Endodermal cell (in vitro differentiated cells): Measurements from ENCODE around the gene TOM1L1. TPM values are rescaled to one million over a fixed set of nuclear protein-coding genes. Genes with fewer than 3 reads are reported as not detected.
"Not testable (repeated sequence)": the region's sequence is repeated elsewhere in the genome, so short reads cannot be mapped to it uniquely, and the experiment has no call there.

Experiments
- DNase-seq: peaks from one replicate; pipeline ENCODE4 v3.0.0-alpha.2; 2017
- H3K27ac ChIP-seq: 2 replicates; pipeline ENCODE4 v1.5.1; 2013; ENCODE audit warnings: mild to moderate bottlenecking, low read depth, low read length, moderate library complexity
- H3K27me3 ChIP-seq: 2 replicates; pipeline ENCODE4 v1.6.1; 2013; ENCODE audit warnings: mild to moderate bottlenecking, low read length, moderate library complexity; ENCODE audit not compliant: insufficient read depth, control insufficient read depth, poor library complexity, severe bottlenecking
- H3K36me3 ChIP-seq: 2 replicates; pipeline ENCODE4 v1.7.0; 2013; ENCODE audit warnings: mild to moderate bottlenecking, low read length, moderate library complexity; ENCODE audit not compliant: control insufficient read depth, insufficient read depth
- H3K4me1 ChIP-seq: one replicate; pipeline ENCODE4 v1.7.0; 2013; ENCODE audit warnings: low read length; ENCODE audit not compliant: control insufficient read depth, insufficient read depth
- H3K4me3 ChIP-seq: 2 replicates; pipeline ENCODE4 v1.5.1; 2013; ENCODE audit warnings: mild to moderate bottlenecking, low read length, moderate library complexity
- H3K9ac ChIP-seq: 2 replicates; pipeline ENCODE4 v1.6.1; 2013; ENCODE audit warnings: mild to moderate bottlenecking, low read length, moderate library complexity; ENCODE audit not compliant: poor library complexity, severe bottlenecking; ENCODE audit errors: extremely low read depth
- H3K9me3 ChIP-seq: 2 replicates; pipeline ENCODE4 v1.6.1; 2013; ENCODE audit warnings: mild to moderate bottlenecking, low read length, moderate library complexity; ENCODE audit not compliant: control insufficient read depth
- H3K27ac Mint-ChIP-seq: 2 replicates; pipeline ENCODE4 v1.8.0; 2020; ENCODE audit warnings: mixed read lengths
- H3K27me3 Mint-ChIP-seq: 2 replicates; pipeline ENCODE4 v1.8.0; 2021; ENCODE audit warnings: mild to moderate bottlenecking, mixed read lengths; ENCODE audit not compliant: insufficient read depth
- H3K36me3 Mint-ChIP-seq: 2 replicates; pipeline ENCODE4 v1.8.0; 2020; ENCODE audit warnings: low read depth, mixed read lengths
- H3K4me1 Mint-ChIP-seq: 2 replicates; pipeline ENCODE4 v1.8.0; 2020; ENCODE audit warnings: mixed read lengths
- H3K4me3 Mint-ChIP-seq: 2 replicates; pipeline ENCODE4 v1.8.0; 2020; ENCODE audit warnings: mild to moderate bottlenecking, moderate library complexity, mixed read lengths
- H3K9me3 Mint-ChIP-seq: 2 replicates; pipeline ENCODE4 v1.8.0; 2020; ENCODE audit warnings: mild to moderate bottlenecking, mixed read lengths
- CTCF ChIP-seq: fragments of 200-600 bp; sonication (generic); conservative IDR thresholded peaks from 2 replicates; pipeline ENCODE4 v1.5.0; 2021; ENCODE audit warnings: antibody characterized with exemption, mild to moderate bottlenecking
- WGBS, 2 experiments: methylation state at CpG; one replicate each; pipeline versions ENCODE4 v1.1.5 to v1.1.7; 2013; ENCODE audit warnings: missing lambda C conversion rate in 2 of 2, mixed read lengths in 1 of 2; ENCODE audit not compliant: insufficient coverage in 1 of 2, insufficient read length in 1 of 2; 5-methylcytosine and 5-hydroxymethylcytosine counted together
- total RNA-seq, 2 donors: library from RNA; stranded (reverse); fragmentation: NEBNext Ultra II Directional in 1 of 2; extraction: Animal tissue kit (Norgen Biotek cat#: 25700) in 1 of 2; gene quantifications; 2 replicates in 1 of 2; 3 replicates in 1 of 2; pipeline ENCODE4 v1.2.1, GENCODE V29; 2021

TOM1L1 gene
- total RNA-seq, 2 donors from 2014 or later: 54.9 to 55.6 TPM

- H3K27me3 Mint-ChIP-seq: no peaks in the 10 kb centered on the region
- no peak overlapping the region for H3K27ac Mint-ChIP-seq
- TF ChIP-seq CTCF: no peak
- Histone ChIP-seq H3K4me3 (no peak overlapping the region), H3K27ac (no peak overlapping the region), H3K27me3 (no peaks in the 10 kb centered on the region), H3K36me3 (no peaks in the 10 kb centered on the region), H3K9me3 (no peaks in the 10 kb centered on the region), H3K9ac (no peak overlapping the region), H3K4me1 (no peaks in the 10 kb centered on the region)
- H3K4me1 Mint-ChIP-seq: peaks cover 7% of the 10 kb centered on the region
- no peaks in the 10 kb centered on the region for H3K36me3 Mint-ChIP-seq
- WGBS, 2 experiments: 83 to 88% methylated on average over 1 of the region's 1 CpG
- no peak for DNase-seq
- no peak overlapping the region for H3K4me3 Mint-ChIP-seq
- no peaks in the 10 kb centered on the region for H3K9me3 Mint-ChIP-seq
These were observed 29.9 kb upstream of the TOM1L1 start for GRCh38 chr17:54870671-54871175.

- H3K36me3 Mint-ChIP-seq, H3K4me3 ChIP-seq, H3K27ac ChIP-seq, H3K9ac ChIP-seq, H3K36me3 ChIP-seq, H3K27ac Mint-ChIP-seq, DNase-seq, H3K9me3 ChIP-seq, H3K4me1 Mint-ChIP-seq, H3K27me3 Mint-ChIP-seq, H3K27me3 ChIP-seq, H3K4me1 ChIP-seq, H3K4me3 Mint-ChIP-seq: not testable (repeated sequence)
- H3K9me3 Mint-ChIP-seq: peaks cover 23% of the 10 kb centered on the region
- WGBS, 2 experiments: 92% methylated on average over 1 of the region's 2 CpGs; no CpG with 5 or more reads in 1 of the 2 experiments
These were observed 24.7 kb upstream of the TOM1L1 start for GRCh38 chr17:54875906-54876305.

GRCh38 chr17:54876656-54877195 lies 23.9 kb upstream of the TOM1L1 start:
- no peak overlapping the region for H3K27ac ChIP-seq
- Mint-ChIP-seq H3K4me3 (no peak overlapping the region), H3K27ac (no peak overlapping the region), H3K4me1 (peaks cover 3% of the 10 kb centered on the region), H3K36me3 (peaks cover 3% of the 10 kb centered on the region), H3K27me3 (no peaks in the 10 kb centered on the region), H3K9me3 (peaks cover 23% of the 10 kb centered on the region)
- H3K36me3 ChIP-seq: no peaks in the 10 kb centered on the region
- no peak overlapping the region for H3K4me3 ChIP-seq
- no peaks in the 10 kb centered on the region for H3K4me1 ChIP-seq
- WGBS, 2 experiments: 86 to 87% methylated on average over 4 to 6 of the region's 6 CpGs
- DNase-seq: no peak
- H3K9me3 ChIP-seq: no peaks in the 10 kb centered on the region
- TF ChIP-seq CTCF: no peak
- no peak overlapping the region for H3K9ac ChIP-seq
- H3K27me3 ChIP-seq: no peaks in the 10 kb centered on the region
